ENCODE data around the gene MIB1. TPM values are rescaled to one million over a fixed set of nuclear protein-coding genes. Genes with fewer than 3 reads are reported as not detected.

MIB1 gene
- total RNA-seq, 1 donor from 2014 or later: 29.0 TPM

DNA sequence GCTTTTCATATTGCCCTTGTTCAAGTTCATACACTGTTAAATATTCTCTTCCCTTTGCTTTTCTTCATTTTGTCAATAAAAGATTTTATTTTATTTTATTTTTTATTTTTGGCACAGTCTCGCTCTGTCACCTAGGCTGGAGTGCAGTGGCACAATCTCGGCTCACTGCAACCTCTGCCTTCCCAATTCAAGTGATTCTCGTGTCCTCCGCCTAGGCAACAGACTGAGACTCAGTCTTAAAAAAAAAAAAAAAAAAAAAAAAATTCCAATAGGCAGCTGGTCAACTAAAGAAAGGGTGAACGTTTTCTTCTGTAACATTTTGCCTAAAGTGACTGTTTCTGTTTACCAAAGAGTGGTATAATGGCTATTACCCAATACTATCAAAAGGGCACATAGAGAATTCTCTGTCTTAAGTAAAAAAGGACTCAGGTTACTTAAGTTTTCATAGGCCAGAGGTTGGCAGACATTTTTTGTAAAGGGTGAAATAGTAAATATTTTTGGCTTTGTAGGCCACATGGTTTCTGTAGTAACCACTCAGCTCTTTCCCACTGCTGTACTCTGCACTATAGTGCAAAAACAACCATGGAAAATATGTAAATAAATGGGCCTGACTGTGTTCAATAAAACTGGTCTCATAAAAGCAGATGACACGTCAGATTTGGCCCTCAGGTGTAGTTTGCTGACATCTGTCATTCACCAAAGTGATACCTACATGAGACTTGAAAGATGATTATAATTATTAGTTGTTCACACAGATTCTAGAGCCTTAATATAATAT, 113.4 kb downstream of the MIB1 start:
- DNase-seq (ENCODE audit: low spot score): no peak
- intact Hi-C loops (cut with DNase I): no loop called here

GRCh38 chr18:21855432-21855831, 114.8 kb downstream of the MIB1 start:
- intact Hi-C loops (cut with DNase I): no loop called here
- DNase-seq (ENCODE audit: low spot score): no peak

DNA sequence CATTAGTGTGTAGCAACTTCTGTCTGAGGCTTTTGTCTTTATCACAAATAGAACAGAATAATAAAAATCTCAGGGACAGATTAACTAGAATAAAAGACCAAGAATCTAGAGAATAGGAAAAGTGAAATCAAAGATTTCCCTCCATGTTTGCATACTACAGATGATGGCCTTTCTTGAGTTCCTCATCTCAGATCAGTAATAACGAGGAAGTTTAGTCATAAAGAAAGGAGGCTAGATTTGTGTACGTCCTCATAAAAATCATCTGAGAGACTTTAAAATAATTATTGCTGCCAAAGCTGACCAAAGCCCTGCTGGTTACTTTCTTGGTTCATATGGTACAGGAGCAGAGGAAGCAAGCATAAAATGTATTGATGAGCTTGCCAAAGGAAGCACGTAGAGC, 117.3 kb downstream of the MIB1 start:
- DNase-seq (ENCODE audit: low spot score): no peak
- intact Hi-C loops (cut with DNase I): no loop called here

DNA sequence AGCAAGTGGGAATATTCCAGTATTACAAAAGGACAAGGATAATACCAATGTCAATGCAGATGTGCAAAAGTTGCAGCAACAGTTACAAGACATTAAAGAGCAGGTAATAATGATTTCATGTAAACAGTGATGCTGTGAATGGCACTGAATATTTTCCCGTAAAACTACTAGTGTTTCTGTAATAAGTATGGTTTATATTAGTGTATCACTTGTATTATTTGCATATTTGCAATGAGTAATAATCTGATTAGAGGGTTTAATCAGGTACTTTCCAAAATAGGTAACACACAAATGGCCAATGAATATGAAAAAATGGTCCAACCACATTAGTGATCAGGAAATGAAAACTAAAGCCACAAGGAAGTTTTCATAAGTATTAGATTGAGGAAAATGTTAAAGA, 118.0 kb downstream of the MIB1 start:
- no peak for DNase-seq (ENCODE audit: low spot score)
- intact Hi-C loops (cut with DNase I): no loop called here

GRCh38 chr18:21864386-21864785, 123.8 kb downstream of the MIB1 start:
- DNase-seq (ENCODE audit: low spot score): no peak
- intact Hi-C loops (cut with DNase I): no loop called here

DNA sequence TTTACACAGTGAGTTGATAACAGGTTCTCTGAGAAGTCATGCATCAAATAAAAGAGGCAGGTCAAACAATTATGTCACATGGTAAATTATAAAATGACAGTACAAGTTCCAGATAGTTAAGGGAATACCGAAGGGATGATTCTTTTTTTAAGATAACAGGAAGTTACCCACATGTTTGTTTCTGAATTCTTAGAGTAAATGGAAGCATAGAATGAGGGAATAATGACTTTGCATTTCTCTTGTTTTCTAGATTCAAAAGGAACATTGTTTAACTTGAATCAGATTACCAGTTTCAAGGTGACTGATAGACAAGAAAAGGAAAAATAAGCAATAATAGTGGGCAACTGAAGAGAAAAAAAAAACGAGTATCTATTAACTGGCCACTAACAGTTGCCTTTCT, 124.5 kb downstream of the MIB1 start:
- intact Hi-C loops (cut with DNase I): no loop called here
- no peak for DNase-seq (ENCODE audit: low spot score)

- intact Hi-C loops (cut with DNase I): no loop called here
- no peak for DNase-seq (ENCODE audit: low spot score)
These were observed 128.2 kb downstream of the MIB1 start for GRCh38 chr18:21868770-21869169.

GRCh38 chr18:21889570-21889969, 149.0 kb downstream of the MIB1 start:
- DNase-seq (ENCODE audit: low spot score): no peak
- intact Hi-C loops (cut with DNase I): no loop called here

DNA sequence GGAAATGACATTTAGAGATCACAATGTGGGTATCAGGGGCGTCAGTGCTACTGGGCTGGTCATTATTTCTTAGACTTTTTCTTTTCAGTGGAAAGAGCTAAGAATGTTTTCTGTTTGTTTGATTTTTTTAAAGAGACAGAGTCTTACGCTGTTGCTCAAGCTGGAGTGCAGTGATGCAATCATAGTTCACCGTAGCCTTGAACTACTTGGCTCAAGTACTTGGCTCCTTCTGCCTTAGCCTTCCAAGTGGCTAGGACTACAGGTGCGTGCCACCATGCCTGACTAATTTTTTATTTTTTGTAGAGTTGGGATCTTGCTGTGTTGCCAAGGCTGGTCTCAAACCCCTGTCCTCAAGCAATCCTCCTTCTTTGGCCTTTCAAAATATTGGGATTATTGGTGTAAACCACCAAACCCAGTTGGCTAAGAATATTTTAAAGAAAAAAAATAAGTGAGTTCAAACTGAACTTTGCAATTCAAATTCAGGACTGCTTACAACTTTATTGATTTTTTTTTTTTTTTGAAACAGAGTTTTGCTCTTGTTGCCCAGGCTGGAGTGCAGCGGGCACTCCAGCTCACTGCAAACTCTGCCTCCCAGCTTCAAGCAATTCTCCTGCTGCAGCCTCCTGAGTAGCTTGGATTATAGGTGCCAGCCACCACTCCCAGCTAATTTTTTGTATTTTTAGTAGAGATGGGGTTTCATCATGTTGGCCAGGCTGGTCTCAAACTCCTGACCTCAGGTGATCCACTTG, 154.2 kb downstream of the MIB1 start:
- no peak for DNase-seq (ENCODE audit: low spot score)
- intact Hi-C loops (cut with DNase I): loop anchor here (5.0 to 10.0 kb wide), 3 partner anchors 103 to 810 kb away; no protein-coding TSS in a partner anchor

DNA sequence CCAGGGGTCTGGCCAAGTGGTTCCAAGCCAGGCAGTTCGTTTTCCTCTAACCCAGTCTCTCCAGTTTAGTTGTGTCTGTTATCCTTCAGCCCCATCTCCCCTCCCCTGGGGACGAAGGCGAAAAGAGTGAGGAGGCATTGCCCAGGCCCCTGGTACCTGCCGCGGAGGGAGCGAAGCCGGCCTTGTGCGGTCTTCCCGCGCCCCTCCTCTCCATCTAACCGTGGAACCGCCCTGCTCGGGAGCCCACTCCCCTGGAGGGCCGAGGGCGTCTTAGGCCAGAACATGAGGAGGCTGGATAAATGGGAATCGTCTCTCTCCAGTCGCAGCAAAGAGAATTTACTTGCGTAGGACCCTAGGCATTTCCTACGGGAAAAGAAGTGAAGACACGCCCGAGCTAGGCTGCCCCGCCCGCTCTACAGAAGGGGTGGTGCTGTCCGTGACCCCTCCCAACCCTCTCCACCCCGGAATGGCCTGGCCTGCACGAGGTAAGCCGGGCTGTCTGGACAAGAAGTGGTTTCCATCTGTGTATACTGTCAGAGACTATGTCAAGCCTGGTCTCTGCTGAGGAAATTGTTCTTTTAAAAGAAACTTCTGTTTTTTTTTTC, 156.2 kb downstream of the MIB1 start:
- intact Hi-C loops (cut with DNase I): loop anchor here (5.0 to 10.0 kb wide), 3 partner anchors 100 to 808 kb away; no protein-coding TSS in a partner anchor
- DNase-seq (ENCODE audit: low spot score): no peak

DNA sequence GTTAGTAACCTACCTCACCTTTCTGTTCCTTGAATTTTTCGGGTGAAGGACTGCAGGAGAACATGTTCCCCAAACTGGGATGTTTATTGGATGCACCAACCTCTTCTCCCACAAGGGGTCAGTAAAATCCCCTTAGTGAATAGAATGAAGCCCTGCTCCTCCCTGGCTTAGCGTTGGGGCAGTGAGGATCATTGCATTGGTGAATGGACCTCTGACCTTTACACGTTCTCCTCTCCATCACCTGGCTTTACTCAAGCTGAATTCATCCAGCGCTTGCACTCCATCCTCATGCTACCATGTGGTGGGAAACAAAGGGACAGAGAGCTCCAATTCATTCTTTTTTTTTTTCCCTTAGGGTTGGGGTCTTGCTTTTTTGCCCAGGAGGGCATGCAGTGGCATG, 157.2 kb downstream of the MIB1 start:
- intact Hi-C loops (cut with DNase I): loop anchor here (5.0 to 10.0 kb wide), 3 partner anchors 99 to 807 kb away; no protein-coding TSS in a partner anchor
- DNase-seq (ENCODE audit: low spot score): no peak

DNA sequence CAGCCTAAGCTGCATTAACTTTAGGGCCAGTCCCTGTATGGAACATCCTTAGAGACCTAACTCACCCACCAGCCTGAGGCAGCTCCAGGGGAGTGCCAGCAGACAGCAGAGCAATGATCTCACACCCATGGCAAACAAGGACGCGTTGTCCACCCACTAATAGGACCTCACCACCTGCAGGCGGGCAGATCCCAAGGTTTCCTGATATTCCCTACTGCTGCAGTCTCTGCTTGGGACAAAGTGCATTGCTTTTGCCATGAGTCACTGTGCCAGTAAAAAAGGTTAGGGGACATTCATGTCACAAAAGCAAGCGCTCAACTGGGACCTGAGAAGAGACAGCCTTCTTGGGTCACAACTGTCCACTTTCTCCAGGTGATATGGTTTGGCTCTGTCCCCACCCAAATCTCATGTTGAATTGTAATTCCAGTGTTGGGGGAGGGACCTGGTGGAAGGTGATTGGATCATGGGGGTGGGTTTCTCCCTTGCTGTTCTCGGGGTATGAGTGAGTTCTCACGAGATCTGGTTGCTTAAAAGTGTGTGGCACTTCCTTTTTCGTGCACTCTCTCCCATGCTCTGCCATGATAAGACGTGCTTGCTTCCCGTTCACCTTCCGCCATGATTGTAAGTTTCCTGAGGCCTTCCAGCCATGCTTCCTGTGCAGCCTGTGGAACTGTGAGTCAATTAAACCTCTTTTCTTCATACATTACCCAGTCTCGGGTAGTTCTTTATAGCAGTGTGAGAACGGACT, 160.2 kb downstream of the MIB1 start:
- DNase-seq (ENCODE audit: low spot score): no peak
- intact Hi-C loops (cut with DNase I): loop anchor here (10.0 kb wide), 1 partner anchor 474 kb away; no protein-coding TSS in a partner anchor

- no peak for DNase-seq (ENCODE audit: low spot score)
- intact Hi-C loops (cut with DNase I): loop anchor here (10.0 kb wide), 1 partner anchor 473 kb away; no protein-coding TSS in a partner anchor
These were observed 160.9 kb downstream of the MIB1 start for GRCh38 chr18:21901423-21901945.

DNA sequence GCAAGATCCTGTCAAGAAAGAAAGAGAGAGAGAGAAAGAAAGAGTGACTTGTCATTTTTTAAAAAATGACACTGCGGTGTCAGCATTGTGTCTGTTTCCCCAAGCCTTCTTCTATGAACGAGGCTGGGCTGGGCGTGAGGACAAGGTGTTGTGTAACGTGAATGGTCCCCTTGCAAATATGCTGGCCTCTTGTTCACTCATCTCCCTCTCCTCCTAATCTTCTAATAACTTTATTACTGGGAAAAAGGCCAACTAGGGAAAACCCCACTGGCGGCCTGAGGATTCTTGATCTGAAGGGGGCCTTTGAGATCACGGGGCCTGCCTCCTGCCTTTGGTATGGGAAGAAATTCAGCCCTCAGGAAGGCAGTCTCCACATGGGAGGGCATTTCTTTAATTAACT, 163.1 kb downstream of the MIB1 start:
- intact Hi-C loops (cut with DNase I): loop anchor here (10.0 kb wide), 1 partner anchor 471 kb away; no protein-coding TSS in a partner anchor
- DNase-seq (ENCODE audit: low spot score): no peak

- intact Hi-C loops (cut with DNase I): loop anchor here (5.0 to 10.0 kb wide), 2 partner anchors 57 to 470 kb away; no protein-coding TSS in a partner anchor
- no peak for DNase-seq (ENCODE audit: low spot score)
These were observed 164.3 kb downstream of the MIB1 start for GRCh38 chr18:21904856-21905255.

- intact Hi-C loops (cut with DNase I): loop anchor here (5.0 to 10.0 kb wide), 2 partner anchors 55 to 467 kb away; no protein-coding TSS in a partner anchor
These were observed 166.9 kb downstream of the MIB1 start for GRCh38 chr18:21907451-21907850.

DNA sequence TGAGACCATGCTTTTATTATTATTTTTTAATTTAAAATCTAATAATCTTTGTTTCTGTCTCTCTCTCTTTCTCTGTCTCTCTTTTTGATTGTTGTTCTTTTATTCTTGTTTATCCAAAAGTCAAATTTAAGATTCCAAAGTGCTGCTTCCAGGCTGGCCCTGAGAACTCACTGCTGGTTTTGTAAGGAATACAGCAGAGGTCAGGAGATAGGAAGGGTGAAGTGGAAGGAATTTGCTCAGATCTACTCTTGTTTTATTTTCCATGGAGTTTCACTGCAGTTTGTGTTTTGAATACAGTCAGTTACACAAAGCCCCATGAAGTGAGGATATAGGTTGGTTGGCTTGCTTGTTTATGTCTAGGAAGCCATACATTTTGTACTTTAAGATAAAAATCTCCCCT, 168.1 kb downstream of the MIB1 start:
- intact Hi-C loops (cut with DNase I): loop anchor here (5.0 to 10.0 kb wide), 2 partner anchors 54 to 466 kb away; no protein-coding TSS in a partner anchor

More at GRCh38 chr18:21907451-21907850, 166.9 kb downstream of the MIB1 start:
- no peak for DNase-seq (ENCODE audit: low spot score)

DNA sequence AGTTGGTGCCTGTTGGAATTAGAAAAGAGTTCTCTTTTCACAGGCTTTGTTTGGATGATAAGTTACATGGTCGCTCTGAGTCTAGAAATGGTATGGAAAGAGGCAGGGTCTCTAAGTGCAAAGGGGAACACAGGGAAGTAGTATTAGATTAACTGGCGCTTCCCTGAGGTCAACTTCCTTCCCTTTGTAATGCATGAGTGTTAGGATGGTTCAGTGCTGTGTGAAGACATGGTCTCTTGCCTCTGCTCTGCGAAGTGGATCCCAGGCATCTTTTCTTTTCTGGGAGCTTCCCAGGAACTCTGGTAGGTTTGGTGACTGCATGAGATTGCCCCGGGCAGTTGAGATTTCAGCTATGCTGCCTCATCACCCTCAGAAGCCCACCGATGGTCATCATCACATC, 170.3 kb downstream of the MIB1 start:
- no peak for DNase-seq (ENCODE audit: low spot score)
- intact Hi-C loops (cut with DNase I): no loop called here

More for the DNA sequence above, 168.1 kb downstream of the MIB1 start:
- DNase-seq (ENCODE audit: low spot score): no peak

- intact Hi-C loops (cut with DNase I): no loop called here
- DNase-seq (ENCODE audit: low spot score): no peak
These were observed 171.0 kb downstream of the MIB1 start for GRCh38 chr18:21911551-21911950.
